SHP77 treated with DMSO at 0.1 percent for 48 hours (cell line): ENCODE measurements around the gene PHTF2.
"Not testable (repeated sequence)": the region's sequence is repeated elsewhere in the genome, so short reads cannot be mapped to it uniquely, and the experiment has no call there.

Experiments
- DNase-seq: peaks from one replicate; lab custom pipeline; 2025; lab: John Stamatoyannopoulos, UW

Gene PHTF2

DNA sequence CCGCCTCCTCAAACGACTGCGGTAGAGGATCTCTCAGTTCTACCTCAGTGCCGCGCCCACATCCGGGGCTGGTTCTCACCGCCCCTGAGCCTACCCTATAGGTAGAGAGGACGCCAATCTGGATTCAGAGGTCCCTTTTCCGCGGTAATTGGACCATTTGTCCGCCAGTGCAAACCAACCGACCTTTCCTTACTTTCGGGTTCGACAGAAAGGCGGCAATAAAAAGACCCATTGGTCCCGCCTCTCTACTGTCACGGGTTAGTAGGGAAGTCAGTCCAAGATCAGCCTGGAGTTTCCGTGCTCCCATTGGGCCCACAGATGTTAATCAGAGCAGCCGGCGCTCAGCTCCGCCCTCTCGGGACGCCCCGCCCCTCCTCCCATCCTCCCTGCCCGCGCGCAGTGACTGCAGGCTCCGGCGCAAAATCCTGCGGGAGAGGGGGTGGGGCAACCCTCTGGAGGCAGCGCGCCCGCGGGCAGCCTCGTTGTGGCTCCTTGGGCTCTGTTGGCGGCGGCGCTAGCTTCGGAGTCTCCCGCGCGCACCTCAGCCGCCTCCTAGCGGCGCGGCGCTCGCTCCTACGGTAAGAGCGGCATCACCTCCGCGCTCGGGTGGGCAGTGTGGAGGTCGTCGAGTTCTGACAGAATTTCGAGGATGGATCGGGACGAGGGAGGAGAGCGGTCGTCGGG lies at the start of gene PHTF2, which contains the start of gene TMEM60:
PHTF2 (plus strand) TSS at position 380 of the 684 bp plus-strand sequence.
TMEM60 (minus strand) TSS at position 41 of the 684 bp plus-strand sequence. CDS start 4,061 bp downstream, outside the sequence.
- peak; percentile 98 for DNase-seq

DNA sequence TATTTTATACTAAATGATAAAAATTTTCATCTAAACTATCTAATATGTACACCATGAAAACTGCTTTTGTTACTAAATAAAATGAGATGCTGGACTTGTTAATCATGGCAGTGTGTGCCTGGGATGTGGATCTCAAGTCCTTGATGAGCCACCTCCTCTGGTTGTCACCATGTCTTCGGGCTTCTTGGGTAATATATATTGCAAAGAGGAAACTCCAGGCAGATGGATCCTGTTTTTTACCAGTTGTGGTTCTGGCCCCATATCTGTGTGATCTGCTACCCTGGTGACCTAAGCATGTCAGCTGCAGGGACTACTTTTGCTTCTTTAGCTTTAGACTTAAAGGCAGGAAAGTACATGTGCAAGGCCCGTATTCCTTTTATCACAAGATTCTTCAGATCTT lies 46.6 kb upstream of the PHTF2 start:
- no peak for DNase-seq

DNA sequence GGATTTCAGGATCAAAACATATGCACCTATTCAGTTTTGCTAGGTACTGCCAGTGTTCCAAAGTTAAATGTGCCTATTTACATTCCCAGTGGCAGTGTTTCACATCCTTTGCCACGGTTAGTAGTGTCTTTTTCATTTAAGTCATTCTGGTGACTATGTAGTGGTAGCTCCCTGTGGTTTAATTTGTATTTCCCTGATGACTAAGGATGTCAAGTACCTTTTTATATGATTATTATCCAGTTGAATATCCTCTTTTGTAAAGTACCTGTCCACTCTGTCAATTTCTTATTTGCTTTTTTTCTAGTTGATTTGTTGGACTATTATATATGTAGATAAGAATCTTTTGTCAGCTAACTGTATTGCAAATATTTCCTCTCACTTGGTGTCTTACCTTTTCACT lies 45.4 kb upstream of the PHTF2 start:
- no peak for DNase-seq

DNA sequence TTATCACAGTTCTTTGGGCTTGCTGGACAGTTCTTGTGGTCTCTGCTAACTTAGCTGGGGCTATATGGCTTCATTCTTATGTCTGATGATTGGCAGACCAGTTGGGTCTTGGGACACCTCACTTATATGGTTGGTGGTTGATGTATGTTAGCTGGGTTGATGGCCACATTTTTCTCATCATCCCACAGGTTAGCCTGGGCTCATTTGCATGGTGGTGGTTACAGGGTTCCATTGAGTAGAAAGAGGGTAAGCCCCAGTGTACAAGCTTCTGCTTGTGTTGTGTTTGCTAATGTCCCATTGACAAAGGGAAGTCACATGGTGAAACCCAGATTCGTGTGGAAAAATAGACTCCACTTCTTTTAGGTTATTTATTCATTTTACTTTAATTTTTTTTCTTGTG lies 41.0 kb upstream of the PHTF2 start:
- no peak for DNase-seq

- DNase-seq, result peak; percentile 8
Measured at GRCh38 chr7:77759294-77759889, 39.2 kb upstream of the PHTF2 start.

- DNase-seq, result no peak
Measured at GRCh38 chr7:77760809-77761453, 37.6 kb upstream of the PHTF2 start.

GRCh38 chr7:77765481-77765880 lies 33.1 kb upstream of the PHTF2 start:
- no peak for DNase-seq

DNA sequence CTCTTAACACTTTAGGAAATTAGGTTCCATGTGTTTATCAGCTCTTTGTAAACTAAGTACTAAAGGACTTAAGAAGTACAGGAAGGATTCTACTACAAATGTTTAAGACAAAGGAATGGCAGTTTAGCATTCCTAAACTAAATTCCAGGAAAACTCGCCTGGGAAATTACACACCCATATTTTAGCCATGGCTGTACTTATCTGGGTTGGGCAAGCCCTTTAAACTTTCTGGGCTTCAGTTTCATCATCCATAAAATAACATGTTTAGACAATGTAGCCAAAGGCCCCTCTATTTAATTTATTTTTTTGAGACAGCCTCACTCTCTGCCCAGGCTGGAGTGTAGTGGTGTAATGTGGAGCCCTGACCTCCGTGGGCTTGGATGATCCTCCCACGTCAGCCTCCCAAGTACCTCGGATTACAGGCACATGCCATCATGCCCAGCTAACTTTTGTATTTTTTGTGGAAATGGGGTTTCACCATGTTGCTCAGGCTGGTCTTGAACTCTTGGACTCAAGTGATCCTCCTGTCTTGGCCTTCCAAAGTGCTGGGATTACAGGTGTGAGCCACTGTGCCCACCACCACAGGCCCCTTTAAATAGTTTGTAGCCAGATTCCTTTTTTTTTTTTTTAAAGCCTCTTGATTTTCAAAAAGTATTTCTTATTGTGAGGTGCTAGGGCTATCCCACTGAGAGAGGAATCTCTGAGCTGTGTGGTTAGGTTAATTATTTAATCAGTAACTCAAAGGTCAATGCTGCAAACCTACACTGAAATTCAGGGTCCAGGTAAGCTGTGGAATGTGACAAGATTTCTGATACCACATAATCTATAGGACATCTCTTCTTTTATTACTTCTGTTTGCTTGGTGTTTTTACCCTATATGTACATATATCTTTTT lies 32.4 kb upstream of the PHTF2 start:
- DNase-seq, result no peak

DNA sequence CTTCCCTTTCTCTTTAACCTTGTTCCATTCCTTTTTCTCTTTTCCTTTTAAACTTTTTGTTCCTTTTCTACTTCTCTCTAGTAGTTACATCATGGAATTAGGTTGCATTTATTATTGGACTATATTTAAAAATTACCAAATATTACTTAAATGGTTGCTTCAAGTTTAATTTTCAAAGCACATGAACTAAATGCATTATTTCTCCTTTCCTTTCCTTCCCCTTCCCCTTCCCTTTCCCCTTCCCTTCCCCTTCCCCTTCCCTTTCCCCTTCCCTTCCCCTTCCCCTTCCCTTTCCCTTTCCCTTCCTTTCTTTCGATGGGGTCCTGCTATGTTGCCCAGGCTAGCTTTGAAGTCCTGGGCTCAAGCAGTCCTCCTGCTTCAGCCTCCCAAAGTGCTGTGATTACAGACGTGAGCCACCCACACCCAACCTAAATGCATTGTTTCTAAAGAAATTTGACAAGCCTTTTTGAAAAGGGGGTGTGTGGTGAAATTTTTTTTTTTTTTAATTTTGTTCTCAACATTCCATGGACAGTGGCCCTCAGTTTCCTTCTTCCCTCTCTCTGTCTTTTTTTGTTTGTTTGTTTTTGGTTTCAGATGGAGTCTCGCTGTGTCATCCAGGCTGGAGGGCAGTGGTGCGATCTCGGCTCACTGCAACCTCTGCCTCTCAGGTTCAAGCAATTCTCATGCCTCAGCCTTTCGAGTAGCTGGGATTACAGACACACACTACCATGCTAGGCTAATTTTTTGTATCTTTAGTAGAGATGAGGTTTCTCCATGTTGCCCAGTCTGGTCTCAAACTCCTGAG lies 31.6 kb upstream of the PHTF2 start:
- no peak for DNase-seq

DNA sequence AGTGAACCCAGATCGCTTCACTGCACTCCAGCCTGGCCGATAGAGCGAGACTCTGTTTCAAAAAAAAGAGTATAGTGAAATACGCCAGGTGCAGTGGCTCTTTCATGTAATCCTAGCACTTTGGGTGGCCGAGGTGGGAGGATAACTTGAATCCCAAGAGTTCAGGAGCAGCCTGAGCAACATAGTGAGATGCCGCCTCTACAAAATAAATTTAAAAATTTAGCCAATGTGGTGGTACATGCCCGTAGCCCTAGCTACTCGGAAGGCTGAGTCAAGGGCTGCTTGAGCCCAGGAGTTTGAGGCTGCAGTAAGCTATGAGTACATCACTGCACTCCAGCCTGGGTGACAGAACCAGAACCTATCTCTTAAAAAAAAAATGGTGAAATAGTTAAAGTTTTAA lies 28.3 kb upstream of the PHTF2 start:
- no peak for DNase-seq

GRCh38 chr7:77771901-77772300 lies 26.7 kb upstream of the PHTF2 start:
- no peak for DNase-seq

- no peak for DNase-seq
Measured at GRCh38 chr7:77778535-77778934, 20.0 kb upstream of the PHTF2 start.

- DNase-seq, result no peak
Measured at GRCh38 chr7:77782383-77782782, 16.2 kb upstream of the PHTF2 start.

DNA sequence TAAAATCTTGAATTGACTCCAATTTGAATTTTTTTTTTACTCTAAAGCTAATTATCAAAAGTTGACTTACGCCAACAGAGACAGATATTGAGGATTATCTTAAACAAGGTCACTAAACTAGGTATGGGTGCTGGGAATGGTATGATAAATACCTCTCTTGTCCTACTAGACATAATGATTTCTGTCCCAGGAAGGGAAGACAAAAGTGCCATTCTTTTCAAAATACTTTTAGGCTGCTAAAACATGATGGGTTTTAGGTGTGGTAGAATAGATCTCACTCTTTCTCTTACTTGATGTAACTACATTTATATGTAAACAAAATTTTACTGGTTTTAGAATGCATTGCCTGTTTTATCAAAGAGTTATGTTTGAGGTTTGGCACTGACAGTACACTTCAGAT lies 15.5 kb upstream of the PHTF2 start:
- DNase-seq, result no peak

DNA sequence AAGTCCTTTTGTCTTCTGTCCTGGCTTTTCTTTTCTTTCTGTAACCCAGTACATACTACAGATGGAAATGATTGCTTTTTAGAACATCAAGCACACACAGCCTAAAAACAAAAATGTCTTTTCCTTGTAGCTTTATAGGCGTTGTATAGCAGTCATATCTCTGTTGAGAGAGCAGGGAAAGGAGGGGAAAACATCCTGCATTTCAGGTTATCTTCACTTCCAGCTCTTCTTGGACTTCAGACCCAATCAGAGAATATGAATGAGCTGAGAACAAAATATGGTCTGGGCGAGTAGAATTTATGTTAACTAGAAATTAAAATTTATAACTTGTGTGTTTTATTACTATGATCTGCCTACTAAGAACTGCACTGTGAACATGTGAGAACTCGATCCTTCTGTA lies 15.0 kb upstream of the PHTF2 start:
- DNase-seq, result no peak

- not testable (repeated sequence) for DNase-seq
Measured at GRCh38 chr7:77784426-77784825, 14.1 kb upstream of the PHTF2 start.

GRCh38 chr7:77786018-77786417 lies 12.6 kb upstream of the PHTF2 start:
- no peak for DNase-seq

GRCh38 chr7:77786741-77787140 lies 11.8 kb upstream of the PHTF2 start:
- no peak for DNase-seq

GRCh38 chr7:77788327-77788902 lies 10.2 kb upstream of the PHTF2 start:
- DNase-seq, result no peak

- DNase-seq, result peak; percentile 75
Measured at GRCh38 chr7:77791336-77791735, 7.2 kb upstream of the PHTF2 start.

GRCh38 chr7:77791956-77792355 lies 6.6 kb upstream of the PHTF2 start:
- DNase-seq, result no peak
